ENCODE measurements around the gene ESRP2.

Gene ESRP2

GRCh38 chr16:68188170-68188569 is 47.8 kb downstream of the ESRP2 start:
- H3K4me3 ChIP-seq (ENCODE audit: low read depth, low read length) = no peak overlapping the region
- ChIA-PET POLR2A (no interaction called here), CTCF (no interaction called here)
- H3K9me3 ChIP-seq (ENCODE audit: control insufficient read depth, insufficient read depth, low read depth, low read length) = no peaks in the 10 kb centered on the region
- no peak overlapping the region for H3K27ac ChIP-seq (ENCODE audit: extremely low read depth, low read depth, low read length)
- no peak for TF ChIP-seq KLF7 (tag by site-specific recombination; IDR thresholded peaks at IDR 0.05; ENCODE audit: borderline replicate concordance)
- no peak for TF ChIP-seq ZNF24 (tag by site-specific recombination; IDR thresholded peaks at IDR 0.05)
- no peak for TF ChIP-seq ZNF548 (tag by site-specific recombination; IDR thresholded peaks at IDR 0.05)
- TF ChIP-seq ZNF18 (tag by site-specific recombination; IDR thresholded peaks at IDR 0.05) = no peak
- no peak for TF ChIP-seq HOXA7 (CRISPR knock-in tag; IDR thresholded peaks at IDR 0.05; ENCODE audit: borderline replicate concordance)
- H3K4me1 ChIP-seq (ENCODE audit: control insufficient read depth, insufficient read depth, low read length) = no peaks in the 10 kb centered on the region
- peaks cover 0 to 66% of the 10 kb centered on the region in 2 experiments; a peak in 1 of 3 replicates for H3K36me3 ChIP-seq (ENCODE audit: control insufficient read depth in 2 of 2, insufficient read depth in 1 of 2, low read length in 2 of 2)

GRCh38 chr16:68187505-68187904 is 48.4 kb downstream of the ESRP2 start:
- POLR2A ChIA-PET = no interaction called here
- no peaks in the 10 kb centered on the region for H3K9me3 ChIP-seq (ENCODE audit: control insufficient read depth, insufficient read depth, low read depth, low read length)
- peaks cover 0 to 66% of the 10 kb centered on the region in 2 experiments; a peak in 1 of 3 replicates for H3K36me3 ChIP-seq (ENCODE audit: control insufficient read depth in 2 of 2, insufficient read depth in 1 of 2, low read length in 2 of 2)
- CTCF ChIA-PET = no interaction called here
- no peaks in the 10 kb centered on the region for H3K4me1 ChIP-seq (ENCODE audit: control insufficient read depth, insufficient read depth, low read length)
- H3K4me3 ChIP-seq (ENCODE audit: low read depth, low read length) = no peak overlapping the region
- no peak overlapping the region for H3K27ac ChIP-seq (ENCODE audit: extremely low read depth, low read depth, low read length)
- TF ChIP-seq ZNF654 (tag by site-specific recombination; IDR thresholded peaks at IDR 0.05; ENCODE audit: low read depth) (no peak), ZNF624 (tag by site-specific recombination; IDR thresholded peaks at IDR 0.05) (no peak), ZNF610 (tag by site-specific recombination; IDR thresholded peaks at IDR 0.05; ENCODE audit: borderline replicate concordance) (no peak), ZNF214 (tag by site-specific recombination; IDR thresholded peaks at IDR 0.05; ENCODE audit: borderline replicate concordance) (no peak), ZNF585B (tag by site-specific recombination; IDR thresholded peaks at IDR 0.05) (no peak), GLIS2 (tag by site-specific recombination; IDR thresholded peaks at IDR 0.05) (no peak), ZNF701 (tag by site-specific recombination; IDR thresholded peaks at IDR 0.05) (no peak), ZNF416 (tag by site-specific recombination; IDR thresholded peaks at IDR 0.05) (no peak), ZNF324 (tag by site-specific recombination; IDR thresholded peaks at IDR 0.05) (no peak), ZNF518A (tag by site-specific recombination; conservative IDR thresholded peaks at IDR 0.05; ENCODE audit: low read depth) (no peak), ZNF350 (tag by site-specific recombination; IDR thresholded peaks at IDR 0.05) (no peak), ZNF133 (tag by site-specific recombination; IDR thresholded peaks at IDR 0.05) (no peak)

- H3K27ac ChIP-seq (ENCODE audit: extremely low read depth, low read depth, low read length) = no peak overlapping the region
- no peaks in the 10 kb centered on the region for H3K9me3 ChIP-seq (ENCODE audit: control insufficient read depth, insufficient read depth, low read depth, low read length)
- H3K4me1 ChIP-seq (ENCODE audit: control insufficient read depth, insufficient read depth, low read length) = no peaks in the 10 kb centered on the region
- POLR2A ChIA-PET = no interaction called here
- peaks cover 0 to 68% of the 10 kb centered on the region in 2 experiments; a peak in 1 of 3 replicates for H3K36me3 ChIP-seq (ENCODE audit: control insufficient read depth in 2 of 2, insufficient read depth in 1 of 2, low read length in 2 of 2)
- no peak overlapping the region for H3K4me3 ChIP-seq (ENCODE audit: low read depth, low read length)
- CTCF ChIA-PET = no interaction called here
- TF ChIP-seq ZNF174 (tag by site-specific recombination; IDR thresholded peaks at IDR 0.05) (no peak), HIC1 (tag by site-specific recombination; IDR thresholded peaks at IDR 0.05) (no peak), ZNF394 (tag by site-specific recombination; IDR thresholded peaks at IDR 0.05; ENCODE audit: borderline replicate concordance) (no peak), ZNF639 (tag by site-specific recombination; IDR thresholded peaks at IDR 0.05) (no peak), HOXC10 (CRISPR knock-in tag; IDR thresholded peaks at IDR 0.05) (no peak), ZNF488 (tag by site-specific recombination; IDR thresholded peaks at IDR 0.05) (no peak)
Measured at GRCh38 chr16:68186877-68187276, 49.0 kb downstream of the ESRP2 start.

All from HEK293 (cell line).